GM11168 (cell line): ENCODE measurements around the gene TFDP1.

Source experiments
- in situ Hi-C: fragments of 300-500 bp; cut with MboI; formaldehyde crosslinking; loops from one replicate; pipeline ENCODE4 v1.12.0; 2022; ENCODE audit warnings: low sequenced_read_pairs; ENCODE audit not compliant: unreplicated experiment

TFDP1 gene

DNA sequence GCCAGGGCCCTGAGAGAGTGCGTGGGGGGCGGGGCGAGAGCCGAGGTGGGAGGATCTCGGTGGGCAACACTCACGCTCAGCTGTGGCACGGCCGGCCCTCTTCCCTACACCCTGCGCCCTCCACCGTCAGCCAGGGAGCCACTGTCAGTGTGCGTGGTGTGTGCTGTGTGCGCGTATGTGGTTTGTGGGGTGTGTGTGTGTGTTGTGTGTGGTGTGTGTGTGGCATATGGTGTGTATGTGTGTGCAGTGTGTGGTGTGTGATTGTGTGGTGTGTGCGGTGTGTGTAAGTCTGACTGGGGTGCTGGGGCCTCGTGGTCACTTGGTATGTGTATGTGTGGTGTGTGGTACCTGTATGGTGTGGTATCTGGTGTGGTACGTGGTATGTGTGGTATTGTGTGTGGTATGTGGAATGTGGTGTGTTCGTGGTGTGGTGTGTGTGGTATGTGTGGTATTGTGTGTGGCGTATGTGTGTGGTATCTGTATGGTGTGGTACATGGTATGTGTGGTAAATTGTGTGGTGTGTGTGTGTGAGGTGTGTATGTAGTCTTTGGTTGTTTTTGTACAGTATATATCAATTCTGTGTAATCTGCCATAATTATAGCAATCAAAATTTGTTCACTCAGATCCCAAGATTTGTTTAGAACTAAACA, 87.6 kb downstream of the TFDP1 start:
- in situ Hi-C loops: no loop called here
